GM23248 (cell line): ENCODE measurements around the gene AGGF1. TPM values are rescaled to one million over a fixed set of nuclear protein-coding genes. Genes with fewer than 3 reads are reported as not detected.
"Not testable (repeated sequence)": the region's sequence is repeated elsewhere in the genome, so short reads cannot be mapped to it uniquely, and the experiment has no call there.

ENCODE experiments used
- DNase-seq: peaks from one replicate; pipeline ENCODE4 v3.0.0-alpha.2; 2015
- H2AFZ ChIP-seq: fragments of 200-600 bp; sonication (generic); 2 replicates; pipeline ENCODE4 v1.6.1; 2016; ENCODE audit warnings: antibody characterized with exemption
- H3F3A ChIP-seq: fragments of 200-600 bp; sonication (generic); 2 replicates; pipeline ENCODE4 v1.6.1; 2016; ENCODE audit warnings: mild to moderate bottlenecking, antibody characterized with exemption, mixed run types; ENCODE audit not compliant: insufficient read depth
- H3K27ac ChIP-seq: fragments of 200-600 bp; sonication (generic); 2 replicates; pipeline ENCODE4 v1.5.1; 2016; ENCODE audit warnings: mild to moderate bottlenecking
- H3K27me3 ChIP-seq: fragments of 200-600 bp; sonication (generic); replicated peaks from 2 replicates; pipeline ENCODE4 v1.6.1; 2016; ENCODE audit warnings: mild to moderate bottlenecking; ENCODE audit not compliant: insufficient read depth
- H3K36me3 ChIP-seq: fragments of 200-600 bp; sonication (generic); 2 replicates; pipeline ENCODE4 v1.6.1; 2016; ENCODE audit warnings: low read depth, mild to moderate bottlenecking
- H3K4me1 ChIP-seq: fragments of 200-600 bp; sonication (generic); 2 replicates; pipeline ENCODE4 v1.6.1; 2016; ENCODE audit warnings: mild to moderate bottlenecking; ENCODE audit not compliant: insufficient read depth
- H3K4me2 ChIP-seq: fragments of 200-600 bp; sonication (generic); one replicate; pipeline ENCODE4 v1.6.1; 2016; ENCODE audit warnings: mild to moderate bottlenecking; ENCODE audit not compliant: unreplicated experiment
- H3K4me3 ChIP-seq: fragments of 200-600 bp; sonication (generic); 2 replicates; pipeline ENCODE4 v1.5.1; 2016; ENCODE audit warnings: mild to moderate bottlenecking
- H3K79me2 ChIP-seq: fragments of 200-600 bp; sonication (generic); 2 replicates; pipeline ENCODE4 v1.6.1; 2016; ENCODE audit warnings: mild to moderate bottlenecking; ENCODE audit not compliant: insufficient read depth
- H3K9ac ChIP-seq: fragments of 200-600 bp; sonication (generic); 2 replicates; pipeline ENCODE4 v1.6.1; 2016; ENCODE audit warnings: mild to moderate bottlenecking
- H3K9me2 ChIP-seq: fragments of 200-600 bp; sonication (generic); 2 replicates; pipeline ENCODE4 v1.6.1; 2016; ENCODE audit warnings: mixed run types, mild to moderate bottlenecking, moderate library complexity; ENCODE audit not compliant: insufficient read depth
- H3K9me3 ChIP-seq: fragments of 200-600 bp; sonication (generic); one replicate; pipeline ENCODE4 v1.6.1; 2017; ENCODE audit warnings: low read depth
- H4K20me1 ChIP-seq: fragments of 200-600 bp; sonication (generic); 2 replicates; pipeline ENCODE4 v1.6.0; 2016; ENCODE audit not compliant: insufficient read depth
- EZH2 ChIP-seq: fragments of 200-600 bp; sonication (generic); IDR thresholded peaks from 2 replicates; pipeline ENCODE4 v1.6.1; 2018; ENCODE audit warnings: antibody characterized with exemption, mild to moderate bottlenecking; ENCODE audit not compliant: insufficient read depth, poor library complexity, severe bottlenecking
- EZH2phosphoT487 ChIP-seq: fragments of 200-600 bp; sonication (generic); IDR thresholded peaks from 2 replicates; pipeline ENCODE4 v1.6.1; 2018; ENCODE audit warnings: antibody characterized with exemption, moderate library complexity, mild to moderate bottlenecking, low read depth; ENCODE audit not compliant: insufficient read depth
- WGBS, 2 experiments: methylation state at CpG; one replicate each; pipeline ENCODE4 v1.1.6; 2015 to 2017; ENCODE audit warnings: low lambda C conversion rate in 2 of 2, low coverage in 1 of 2; ENCODE audit errors: missing lambda C conversion rate in 2 of 2; 5-methylcytosine and 5-hydroxymethylcytosine counted together
- in situ Hi-C: fragments of 300-500 bp; cut with MboI; formaldehyde crosslinking; loops from 2 replicates; pipeline ENCODE4 v1.15.0; 2020
- polyA plus RNA-seq: library from polyadenylated mRNA; unstranded; fragments of >200 nt; fragmentation: Nextera tagmentation; extraction: Ambion mirVana; gene quantifications from 2 replicates; pipeline ENCODE4 v1.2.1, GENCODE V29; 2016
- total RNA-seq: library from RNA; depleted of rRNA; stranded (reverse); fragments of >200 nt; shearing (Covaris generic); gene quantifications from 2 replicates; pipeline ENCODE4 v1.2.3, GENCODE V29; 2014

Gene AGGF1
- total and polyA plus RNA-seq, 2 experiments from 2014 or later = 25.1 to 29.4 TPM

- DNase-seq = no peak
- H3K9me3 ChIP-seq = no peaks in the 10 kb centered on the region
- H4K20me1 ChIP-seq = no peaks in the 10 kb centered on the region
- no peak overlapping the region for H3K4me2 ChIP-seq
- no peaks in the 10 kb centered on the region for H3F3A ChIP-seq
- H3K36me3 ChIP-seq = no peaks in the 10 kb centered on the region
- no peak overlapping the region for H3K4me3 ChIP-seq
- H3K4me1 ChIP-seq = no peaks in the 10 kb centered on the region
- no peaks in the 10 kb centered on the region; the same call in 1 of the 2 replicates for H3K27me3 ChIP-seq
- H2AFZ ChIP-seq = no peak overlapping the region
- TF ChIP-seq EZH2phosphoT487 (no peak), EZH2 (no peak)
- WGBS, 2 experiments = 40 to 41% methylated on average over 6 of the region's 6 CpGs
- no peaks in the 10 kb centered on the region for H3K9me2 ChIP-seq
- no peaks in the 10 kb centered on the region for H3K79me2 ChIP-seq
- H3K9ac ChIP-seq = no peak overlapping the region
- in situ Hi-C loops = no loop called here
- H3K27ac ChIP-seq = no peak overlapping the region
These were observed 43.2 kb upstream of the AGGF1 start for GRCh38 chr5:76986825-76987526.

GRCh38 chr5:76990899-76991459 is 39.2 kb upstream of the AGGF1 start:
- Histone ChIP-seq H3K27me3 (peaks cover 3% of the 10 kb centered on the region), H3K9ac (no peak overlapping the region), H3K36me3 (no peaks in the 10 kb centered on the region), H3K4me1 (no peaks in the 10 kb centered on the region), H3F3A (no peaks in the 10 kb centered on the region), H2AFZ (no peak overlapping the region), H3K9me3 (no peaks in the 10 kb centered on the region), H3K4me3 (no peak overlapping the region), H3K9me2 (no peaks in the 10 kb centered on the region), H3K27ac (no peak overlapping the region), H3K79me2 (no peaks in the 10 kb centered on the region), H3K4me2 (no peak overlapping the region), H4K20me1 (no peaks in the 10 kb centered on the region)
- in situ Hi-C loops = no loop called here
- DNase-seq = peak; percentile 2
- TF ChIP-seq EZH2phosphoT487 (no peak), EZH2 (no peak)
- 28 to 42% methylated on average over 5 of the region's 5 CpGs for WGBS, 2 experiments

- H3K9ac ChIP-seq, H3K4me3 ChIP-seq, H3F3A ChIP-seq, H3K27ac ChIP-seq, H4K20me1 ChIP-seq, H3K27me3 ChIP-seq, in situ Hi-C loops, H3K9me3 ChIP-seq, DNase-seq, H3K36me3 ChIP-seq, H2AFZ ChIP-seq, H3K4me2 ChIP-seq, H3K4me1 ChIP-seq, H3K9me2 ChIP-seq, H3K79me2 ChIP-seq: not testable (repeated sequence)
- 72 to 93% methylated on average over 7 to 9 of the region's 9 CpGs for WGBS, 2 experiments
These were observed 36.8 kb upstream of the AGGF1 start for GRCh38 chr5:76993436-76993835.

- no peaks in the 10 kb centered on the region for H4K20me1 ChIP-seq
- no peak overlapping the region for H3K4me2 ChIP-seq
- no peaks in the 10 kb centered on the region for H3K4me1 ChIP-seq
- H3K27me3 ChIP-seq = peaks cover 3% of the 10 kb centered on the region
- H3K9ac ChIP-seq = no peak overlapping the region
- TF ChIP-seq EZH2phosphoT487 (no peak), EZH2 (no peak)
- no peak overlapping the region for H3K4me3 ChIP-seq
- no peak overlapping the region for H2AFZ ChIP-seq
- H3K27ac ChIP-seq = no peak overlapping the region
- in situ Hi-C loops = no loop called here
- no peaks in the 10 kb centered on the region for H3K79me2 ChIP-seq
- 0 out of 2 replicates have a peak, but pooled peaks cover 1% of the 10 kb centered on the region for H3F3A ChIP-seq
- DNase-seq = no peak
- H3K9me3 ChIP-seq = no peaks in the 10 kb centered on the region
- H3K9me2 ChIP-seq = no peaks in the 10 kb centered on the region
- 66 to 67% methylated on average over 6 of the region's 6 CpGs for WGBS, 2 experiments
- no peaks in the 10 kb centered on the region for H3K36me3 ChIP-seq
These were observed 35.9 kb upstream of the AGGF1 start for GRCh38 chr5:76994337-76994736.

- peaks cover 11% of the 10 kb centered on the region; the same call in 1 of the 2 replicates for H3K27me3 ChIP-seq
- H3K27ac ChIP-seq, H3K79me2 ChIP-seq, DNase-seq, H3K4me1 ChIP-seq, H3K4me2 ChIP-seq, H3K9me2 ChIP-seq, H4K20me1 ChIP-seq, H3K9me3 ChIP-seq, H2AFZ ChIP-seq, H3K36me3 ChIP-seq, H3K9ac ChIP-seq, H3K4me3 ChIP-seq, in situ Hi-C loops, H3F3A ChIP-seq: not testable (repeated sequence)
- 46 to 49% methylated on average over 4 of the region's 4 CpGs for WGBS, 2 experiments
These were observed 32.0 kb upstream of the AGGF1 start for GRCh38 chr5:76998251-76998650.
